Endodermal cell (in vitro differentiated cells): ENCODE measurements around the gene FLCN. TPM values are rescaled to one million over a fixed set of nuclear protein-coding genes. Genes with fewer than 3 reads are reported as not detected.

Experiments
- DNase-seq: peaks from one replicate; pipeline ENCODE4 v3.0.0-alpha.2; 2017
- H3K27ac ChIP-seq: 2 replicates; pipeline ENCODE4 v1.5.1; 2013; ENCODE audit warnings: mild to moderate bottlenecking, low read depth, low read length, moderate library complexity
- H3K27me3 ChIP-seq: 2 replicates; pipeline ENCODE4 v1.6.1; 2013; ENCODE audit warnings: mild to moderate bottlenecking, low read length, moderate library complexity; ENCODE audit not compliant: insufficient read depth, control insufficient read depth, poor library complexity, severe bottlenecking
- H3K36me3 ChIP-seq: 2 replicates; pipeline ENCODE4 v1.7.0; 2013; ENCODE audit warnings: mild to moderate bottlenecking, low read length, moderate library complexity; ENCODE audit not compliant: control insufficient read depth, insufficient read depth
- H3K4me1 ChIP-seq: one replicate; pipeline ENCODE4 v1.7.0; 2013; ENCODE audit warnings: low read length; ENCODE audit not compliant: control insufficient read depth, insufficient read depth
- H3K4me3 ChIP-seq: 2 replicates; pipeline ENCODE4 v1.5.1; 2013; ENCODE audit warnings: mild to moderate bottlenecking, low read length, moderate library complexity
- H3K9ac ChIP-seq: 2 replicates; pipeline ENCODE4 v1.6.1; 2013; ENCODE audit warnings: mild to moderate bottlenecking, low read length, moderate library complexity; ENCODE audit not compliant: poor library complexity, severe bottlenecking; ENCODE audit errors: extremely low read depth
- H3K9me3 ChIP-seq: 2 replicates; pipeline ENCODE4 v1.6.1; 2013; ENCODE audit warnings: mild to moderate bottlenecking, low read length, moderate library complexity; ENCODE audit not compliant: control insufficient read depth
- H3K27ac Mint-ChIP-seq: 2 replicates; pipeline ENCODE4 v1.8.0; 2020; ENCODE audit warnings: mixed read lengths
- H3K27me3 Mint-ChIP-seq: 2 replicates; pipeline ENCODE4 v1.8.0; 2021; ENCODE audit warnings: mild to moderate bottlenecking, mixed read lengths; ENCODE audit not compliant: insufficient read depth
- H3K36me3 Mint-ChIP-seq: 2 replicates; pipeline ENCODE4 v1.8.0; 2020; ENCODE audit warnings: low read depth, mixed read lengths
- H3K4me1 Mint-ChIP-seq: 2 replicates; pipeline ENCODE4 v1.8.0; 2020; ENCODE audit warnings: mixed read lengths
- H3K4me3 Mint-ChIP-seq: 2 replicates; pipeline ENCODE4 v1.8.0; 2020; ENCODE audit warnings: mild to moderate bottlenecking, moderate library complexity, mixed read lengths
- H3K9me3 Mint-ChIP-seq: 2 replicates; pipeline ENCODE4 v1.8.0; 2020; ENCODE audit warnings: mild to moderate bottlenecking, mixed read lengths
- WGBS, 2 experiments: methylation state at CpG; one replicate each; pipeline versions ENCODE4 v1.1.5 to v1.1.7; 2013; ENCODE audit warnings: missing lambda C conversion rate in 2 of 2, mixed read lengths in 1 of 2; ENCODE audit not compliant: insufficient coverage in 1 of 2, insufficient read length in 1 of 2; 5-methylcytosine and 5-hydroxymethylcytosine counted together
- total RNA-seq, 2 donors: library from RNA; stranded (reverse); fragmentation: NEBNext Ultra II Directional in 1 of 2; extraction: Animal tissue kit (Norgen Biotek cat#: 25700) in 1 of 2; gene quantifications; 2 replicates in 1 of 2; 3 replicates in 1 of 2; pipeline ENCODE4 v1.2.1, GENCODE V29; 2021
- TF ChIP-seq, protein P1 (sequence below): fragments of 200-600 bp; sonication (generic); conservative IDR thresholded peaks from 2 replicates; pipeline ENCODE4 v1.5.0; 2021; ENCODE audit warnings: antibody characterized with exemption, mild to moderate bottlenecking

The FLCN gene
- total RNA-seq, 2 donors from 2014 or later: 41.8 to 47.2 TPM

DNA sequence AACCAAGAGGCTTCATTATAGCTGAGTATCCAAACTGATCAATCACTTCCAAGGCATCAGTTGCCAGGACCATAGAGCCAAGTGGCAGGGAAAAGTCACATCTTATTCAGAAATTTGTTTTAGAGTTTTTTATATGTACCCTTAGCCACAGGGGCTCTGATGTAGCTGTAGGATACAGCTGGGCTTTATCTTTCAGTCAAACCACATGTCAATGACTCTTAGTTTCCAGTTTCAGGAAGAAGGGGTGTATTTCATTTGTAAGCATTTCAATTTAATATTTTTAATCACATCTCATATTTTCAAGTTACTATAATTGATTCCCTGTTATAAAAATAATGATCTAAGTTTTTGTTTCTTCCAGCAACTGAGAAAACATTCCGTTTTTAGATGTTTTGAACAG is 2.9 kb upstream of the FLCN start:
- Histone ChIP-seq H3K27ac (no peak overlapping the region), H3K36me3 (no peaks in the 10 kb centered on the region), H3K4me1 (no peaks in the 10 kb centered on the region), H3K9me3 (no peaks in the 10 kb centered on the region), H3K9ac (no peak overlapping the region), H3K4me3 (no peak overlapping the region), H3K27me3 (no peaks in the 10 kb centered on the region)
- H3K27ac Mint-ChIP-seq: no peak overlapping the region
- no peak overlapping the region for H3K4me3 Mint-ChIP-seq
- no peaks in the 10 kb centered on the region for H3K27me3 Mint-ChIP-seq
- TF ChIP-seq, protein P1, sequence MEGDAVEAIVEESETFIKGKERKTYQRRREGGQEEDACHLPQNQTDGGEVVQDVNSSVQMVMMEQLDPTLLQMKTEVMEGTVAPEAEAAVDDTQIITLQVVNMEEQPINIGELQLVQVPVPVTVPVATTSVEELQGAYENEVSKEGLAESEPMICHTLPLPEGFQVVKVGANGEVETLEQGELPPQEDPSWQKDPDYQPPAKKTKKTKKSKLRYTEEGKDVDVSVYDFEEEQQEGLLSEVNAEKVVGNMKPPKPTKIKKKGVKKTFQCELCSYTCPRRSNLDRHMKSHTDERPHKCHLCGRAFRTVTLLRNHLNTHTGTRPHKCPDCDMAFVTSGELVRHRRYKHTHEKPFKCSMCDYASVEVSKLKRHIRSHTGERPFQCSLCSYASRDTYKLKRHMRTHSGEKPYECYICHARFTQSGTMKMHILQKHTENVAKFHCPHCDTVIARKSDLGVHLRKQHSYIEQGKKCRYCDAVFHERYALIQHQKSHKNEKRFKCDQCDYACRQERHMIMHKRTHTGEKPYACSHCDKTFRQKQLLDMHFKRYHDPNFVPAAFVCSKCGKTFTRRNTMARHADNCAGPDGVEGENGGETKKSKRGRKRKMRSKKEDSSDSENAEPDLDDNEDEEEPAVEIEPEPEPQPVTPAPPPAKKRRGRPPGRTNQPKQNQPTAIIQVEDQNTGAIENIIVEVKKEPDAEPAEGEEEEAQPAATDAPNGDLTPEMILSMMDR: no peak
- H3K36me3 Mint-ChIP-seq: peaks cover 7% of the 10 kb centered on the region
- H3K4me1 Mint-ChIP-seq: peaks cover 14% of the 10 kb centered on the region
- no peaks in the 10 kb centered on the region for H3K9me3 Mint-ChIP-seq
- DNase-seq: no peak
- WGBS, 2 experiments: 80 to 100% methylated on average over 1 of the region's 1 CpG

DNA sequence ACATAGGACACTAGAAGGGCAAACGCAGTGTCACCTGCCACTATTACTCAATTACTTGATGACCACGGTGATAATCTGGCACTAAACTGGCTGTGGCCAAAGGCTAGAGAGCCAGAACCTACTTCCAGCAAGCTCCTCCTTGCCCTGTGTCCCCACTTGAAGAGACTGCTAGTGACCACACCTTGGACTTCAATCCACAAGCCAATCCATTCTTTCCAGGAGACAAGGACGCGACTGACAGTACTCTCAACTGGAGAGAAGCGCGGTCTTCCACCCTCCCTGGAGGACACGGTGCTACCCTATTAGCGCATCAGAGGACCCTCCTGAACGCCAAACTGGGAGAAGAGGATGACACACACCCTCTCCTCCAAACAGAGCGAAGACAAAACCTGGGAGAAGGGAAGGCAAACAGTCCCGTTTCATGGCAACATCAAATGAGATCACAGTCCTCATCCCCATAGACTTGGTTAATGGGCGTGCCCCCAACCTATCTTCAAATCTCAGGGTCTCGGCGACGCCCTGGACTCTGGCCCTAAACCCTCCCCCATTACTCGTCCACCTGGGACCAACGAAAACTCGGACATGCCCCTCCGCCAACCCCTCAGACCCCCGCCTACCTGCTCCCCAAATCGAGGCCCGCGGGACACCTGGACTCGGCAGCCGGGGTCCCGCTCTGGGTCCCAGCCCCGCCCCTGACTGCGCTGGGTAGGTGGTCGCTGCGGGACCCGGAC is 508 bp downstream of the FLCN start:
- no peaks in the 10 kb centered on the region for H3K27me3 Mint-ChIP-seq
- no peak for DNase-seq

DNA sequence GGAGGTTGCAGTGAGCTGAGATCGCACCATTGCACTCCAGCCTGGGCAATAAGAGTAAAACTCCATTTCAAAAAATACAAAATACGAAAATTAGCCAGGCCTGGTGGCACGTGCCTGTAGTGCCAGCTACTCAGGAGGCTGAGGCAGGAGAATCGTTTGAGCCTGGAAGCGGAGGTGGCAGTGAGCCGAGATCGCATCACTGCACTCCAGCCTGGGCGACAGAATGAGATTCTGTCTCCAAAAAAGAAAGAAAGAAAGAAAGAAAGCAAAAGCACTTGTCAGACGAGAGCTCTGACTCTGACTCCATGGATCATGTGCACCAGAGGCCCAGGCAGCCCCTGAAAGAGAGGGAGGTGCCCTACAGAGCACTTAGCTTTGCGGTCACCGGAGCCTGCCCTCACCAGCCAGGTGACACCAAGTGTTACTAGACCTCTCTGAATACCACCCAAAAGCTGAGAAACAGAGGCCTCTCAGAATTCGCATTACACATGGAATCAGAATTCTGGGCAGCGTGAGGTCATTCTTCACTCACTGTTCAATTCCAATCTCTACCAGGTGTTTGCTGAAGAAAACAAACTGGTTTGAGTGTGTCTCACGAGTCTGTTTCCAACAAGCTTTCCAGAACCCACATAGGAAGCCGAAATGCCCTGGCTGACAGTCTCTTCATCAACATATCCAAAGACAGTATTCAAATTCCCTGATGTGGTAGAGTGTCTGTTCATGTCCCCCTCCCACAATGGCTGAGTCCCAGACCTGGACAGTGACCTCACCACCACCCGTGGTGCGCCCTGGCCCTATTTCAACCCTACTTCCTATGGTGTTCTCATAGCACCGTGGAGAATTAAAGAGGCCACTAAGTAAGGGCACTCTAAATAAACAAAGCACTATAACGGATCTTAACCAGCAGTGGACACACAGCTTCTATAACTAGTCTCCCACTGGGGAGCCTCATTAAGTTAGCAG is 1.5 kb downstream of the FLCN start:
- no peaks in the 10 kb centered on the region for H3K27me3 Mint-ChIP-seq
- TF ChIP-seq, protein P1: no peak
- H3K36me3 Mint-ChIP-seq: peaks cover 24% of the 10 kb centered on the region
- no peak overlapping the region for H3K27ac Mint-ChIP-seq
- Histone ChIP-seq H3K4me1 (no peaks in the 10 kb centered on the region), H3K4me3 (peak overlapping the region; percentile 92), H3K9ac (peak overlapping the region; percentile 100), H3K27ac (no peak overlapping the region), H3K9me3 (no peaks in the 10 kb centered on the region), H3K27me3 (no peaks in the 10 kb centered on the region), H3K36me3 (peaks cover 22% of the 10 kb centered on the region)
- no peaks in the 10 kb centered on the region for H3K9me3 Mint-ChIP-seq
- DNase-seq: no peak
- peaks cover 14% of the 10 kb centered on the region for H3K4me1 Mint-ChIP-seq
- 84 to 85% methylated on average over 15 to 19 of the region's 19 CpGs for WGBS, 2 experiments
- H3K4me3 Mint-ChIP-seq: peak overlapping the region; percentile 94

More for the DNA sequence above, 508 bp downstream of the FLCN start:
- Mint-ChIP-seq H3K9me3 (no peaks in the 10 kb centered on the region), H3K36me3 (peaks cover 16% of the 10 kb centered on the region), H3K4me3 (peak overlapping the region; percentile 94), H3K27ac (peak overlapping the region; percentile 99), H3K4me1 (peaks cover 14% of the 10 kb centered on the region)
- Histone ChIP-seq H3K9ac (peak overlapping the region; percentile 100), H3K9me3 (no peaks in the 10 kb centered on the region), H3K27ac (peak overlapping the region; percentile 100), H3K27me3 (no peaks in the 10 kb centered on the region), H3K4me3 (peak overlapping the region; percentile 92), H3K4me1 (no peaks in the 10 kb centered on the region), H3K36me3 (peaks cover 15% of the 10 kb centered on the region)
- 2 to 5% methylated on average over 9 to 31 of the region's 31 CpGs for WGBS, 2 experiments
- TF ChIP-seq, protein P1: no peak
